ENCODE results near the gene IL1RAP. TPM values are rescaled to one million over a fixed set of nuclear protein-coding genes. Genes with fewer than 3 reads are reported as not detected.

IL1RAP gene
- total and polyA plus RNA-seq, 8 donors, result 20.1 to 32.5 (median 21.0) TPM

DNA sequence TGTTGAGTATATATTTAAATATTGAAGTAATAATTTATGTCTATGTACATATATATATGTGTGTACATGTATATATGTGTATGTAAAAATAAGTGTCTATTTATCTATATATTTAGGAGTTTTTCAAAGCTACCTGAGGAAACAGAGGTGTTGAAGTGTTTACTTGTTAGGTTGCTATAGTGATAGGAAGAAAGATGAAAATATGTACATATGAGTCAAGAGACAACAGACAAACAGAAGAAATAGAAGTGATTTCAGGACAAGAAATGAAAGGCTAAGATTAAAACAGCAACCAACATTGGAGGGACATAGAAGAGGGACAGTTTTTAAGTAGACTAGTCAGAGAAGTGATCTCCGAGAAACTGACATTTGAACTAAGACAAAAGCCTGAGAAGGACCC lies 11.1 kb downstream of the IL1RAP start:
- H3K4me3 ChIP-seq, result no peak overlapping the region
- TF ChIP-seq, protein P1, sequence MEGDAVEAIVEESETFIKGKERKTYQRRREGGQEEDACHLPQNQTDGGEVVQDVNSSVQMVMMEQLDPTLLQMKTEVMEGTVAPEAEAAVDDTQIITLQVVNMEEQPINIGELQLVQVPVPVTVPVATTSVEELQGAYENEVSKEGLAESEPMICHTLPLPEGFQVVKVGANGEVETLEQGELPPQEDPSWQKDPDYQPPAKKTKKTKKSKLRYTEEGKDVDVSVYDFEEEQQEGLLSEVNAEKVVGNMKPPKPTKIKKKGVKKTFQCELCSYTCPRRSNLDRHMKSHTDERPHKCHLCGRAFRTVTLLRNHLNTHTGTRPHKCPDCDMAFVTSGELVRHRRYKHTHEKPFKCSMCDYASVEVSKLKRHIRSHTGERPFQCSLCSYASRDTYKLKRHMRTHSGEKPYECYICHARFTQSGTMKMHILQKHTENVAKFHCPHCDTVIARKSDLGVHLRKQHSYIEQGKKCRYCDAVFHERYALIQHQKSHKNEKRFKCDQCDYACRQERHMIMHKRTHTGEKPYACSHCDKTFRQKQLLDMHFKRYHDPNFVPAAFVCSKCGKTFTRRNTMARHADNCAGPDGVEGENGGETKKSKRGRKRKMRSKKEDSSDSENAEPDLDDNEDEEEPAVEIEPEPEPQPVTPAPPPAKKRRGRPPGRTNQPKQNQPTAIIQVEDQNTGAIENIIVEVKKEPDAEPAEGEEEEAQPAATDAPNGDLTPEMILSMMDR (IDR thresholded peaks at IDR 0.05), result no peak
- H3K27me3 ChIP-seq, result no peaks in the 10 kb centered on the region
- intact Hi-C loops (cut with DNase I), result no loop called here
- DNase-seq (no peak), ATAC-seq (no peak)
- H3K36me3 ChIP-seq, result peaks cover 0 to 3% of the 10 kb centered on the region in 2 donors
- peaks cover 0 to 19% of the 10 kb centered on the region in 2 donors for H3K4me1 ChIP-seq
- H3K9me3 ChIP-seq, result no peaks in the 10 kb centered on the region
- no peak overlapping the region for H3K27ac ChIP-seq

DNA sequence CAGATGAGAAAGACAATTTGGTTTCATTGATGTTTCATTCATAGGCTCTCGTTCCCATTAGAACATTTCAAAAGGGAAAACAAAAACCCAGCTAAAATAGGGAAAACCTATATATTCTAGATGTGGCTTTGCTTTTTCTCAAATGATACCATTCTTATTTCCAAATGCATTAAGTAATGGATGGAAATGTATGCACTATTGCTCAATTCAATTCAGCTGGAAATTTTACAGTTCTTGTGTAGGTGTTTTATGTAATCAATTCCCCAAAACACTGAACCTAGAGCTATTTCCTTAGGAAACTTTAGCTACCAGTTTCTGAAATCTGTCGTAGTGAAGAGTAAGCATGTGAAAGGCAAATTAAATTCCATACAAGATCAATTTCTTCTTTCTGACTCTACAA lies 11.7 kb downstream of the IL1RAP start:
- intact Hi-C loops (cut with DNase I), result no loop called here
- TF ChIP-seq, protein P1 (IDR thresholded peaks at IDR 0.05), result no peak
- no peaks in the 10 kb centered on the region for H3K9me3 ChIP-seq
- H3K36me3 ChIP-seq, result peaks cover 0 to 3% of the 10 kb centered on the region in 2 donors
- no peak overlapping the region for H3K4me3 ChIP-seq
- peaks cover 0 to 19% of the 10 kb centered on the region in 2 donors for H3K4me1 ChIP-seq
- DNase-seq, result no peak
- H3K27me3 ChIP-seq, result no peaks in the 10 kb centered on the region
- no peak for ATAC-seq
- no peak overlapping the region for H3K27ac ChIP-seq

DNA sequence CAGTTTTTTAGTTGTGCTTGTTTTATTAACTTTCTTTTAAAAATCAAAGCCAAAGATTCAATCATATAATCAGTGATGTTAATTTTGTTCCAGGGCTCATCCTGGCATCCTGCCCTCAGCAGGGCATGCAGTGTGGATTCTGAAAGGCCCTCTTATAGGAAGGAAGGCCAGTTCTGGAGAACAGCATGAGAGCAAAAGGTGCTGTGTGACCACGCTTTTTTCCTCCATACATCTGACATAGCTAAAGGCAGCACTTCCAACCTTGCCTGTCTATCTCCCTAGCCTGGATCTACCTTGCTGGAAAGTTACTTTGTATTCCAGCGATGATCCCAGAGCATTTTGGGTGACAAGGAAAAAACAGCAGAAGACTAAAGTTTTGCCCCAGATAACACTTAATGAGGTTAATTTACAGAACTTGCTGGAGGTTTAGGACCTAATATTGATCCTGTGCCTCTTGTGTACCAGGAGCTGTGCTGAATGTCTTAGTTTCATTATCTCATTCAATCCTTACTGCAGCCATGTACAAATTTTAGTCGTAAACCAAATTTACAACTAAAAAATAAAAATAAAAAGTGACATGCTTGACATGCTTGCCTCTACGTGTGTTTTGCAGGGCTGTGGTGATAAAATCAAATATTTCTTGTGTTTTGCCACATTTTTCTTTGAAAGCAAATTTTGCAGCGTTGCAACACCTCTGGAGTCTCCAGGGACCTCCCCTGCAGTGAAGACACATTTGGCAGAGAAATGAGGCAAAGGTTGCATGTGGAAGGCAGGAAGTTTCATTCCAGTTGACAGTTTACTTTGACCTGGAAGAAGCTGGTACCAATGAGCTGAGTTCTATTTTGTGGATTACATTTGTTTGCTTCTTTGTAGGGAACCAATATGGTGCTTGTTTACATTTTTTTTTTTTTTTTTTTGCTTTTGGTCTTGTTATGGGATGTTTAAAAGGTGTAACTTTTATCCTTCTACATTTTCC lies 13.2 kb downstream of the IL1RAP start:
- Histone ChIP-seq H3K27me3 (no peaks in the 10 kb centered on the region), H3K4me3 (no peak overlapping the region), H3K36me3 (peaks cover 0 to 3% of the 10 kb centered on the region in 2 donors), H3K9me3 (no peaks in the 10 kb centered on the region), H3K27ac (no peak overlapping the region), H3K4me1 (peaks cover 0 to 19% of the 10 kb centered on the region in 2 donors)
- intact Hi-C loops (cut with DNase I), result no loop called here
- TF ChIP-seq, protein P1 (IDR thresholded peaks at IDR 0.05), result no peak
- no peak for DNase-seq
- no peak for ATAC-seq

DNA sequence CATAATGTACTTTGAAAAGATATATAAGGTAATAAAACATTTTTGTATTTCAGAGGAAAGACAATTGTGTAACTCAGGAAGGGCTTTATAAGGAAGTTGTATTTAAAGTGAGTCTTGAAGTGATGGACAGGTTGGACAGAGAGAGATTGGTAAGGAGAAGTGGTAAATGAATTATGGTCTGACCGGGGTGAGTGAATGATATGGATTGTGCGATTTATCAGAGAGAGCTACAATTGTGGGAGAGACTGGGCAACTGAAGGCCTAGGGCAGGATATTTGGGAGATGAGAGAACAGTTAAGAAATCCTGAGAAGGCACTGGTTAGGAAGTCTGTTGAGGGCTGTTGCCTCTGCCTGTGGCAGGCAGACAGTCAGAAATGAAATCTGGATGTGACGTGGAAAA lies 14.8 kb downstream of the IL1RAP start:
- intact Hi-C loops (cut with DNase I), result no loop called here
- Histone ChIP-seq H3K4me1 (peaks cover 1 to 34% of the 10 kb centered on the region in 2 donors), H3K36me3 (peaks cover 0 to 3% of the 10 kb centered on the region in 2 donors), H3K27ac (no peak overlapping the region), H3K27me3 (no peaks in the 10 kb centered on the region), H3K9me3 (no peaks in the 10 kb centered on the region), H3K4me3 (no peak overlapping the region)
- no peak for DNase-seq
- TF ChIP-seq, protein P1 (IDR thresholded peaks at IDR 0.05), result no peak
- ATAC-seq, result no peak

DNA sequence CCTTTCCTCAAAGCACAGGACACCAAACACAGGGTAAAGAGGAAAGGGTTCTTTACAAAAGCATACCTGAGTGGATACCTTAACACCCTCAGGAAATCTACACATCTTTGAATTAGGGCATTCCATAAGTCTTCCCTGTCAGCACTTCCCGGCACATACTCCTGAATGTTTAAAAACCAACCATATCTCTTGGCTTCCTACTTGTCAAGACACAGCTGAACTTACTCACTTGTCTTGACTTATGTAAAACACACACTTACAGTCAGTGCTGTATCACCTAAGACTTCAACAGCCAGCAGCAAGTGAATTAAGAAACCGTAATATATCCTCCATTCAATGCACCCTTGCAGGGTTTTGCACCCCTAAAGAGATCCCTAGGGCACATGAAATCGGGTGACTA lies 17.5 kb downstream of the IL1RAP start:
- H3K9me3 ChIP-seq, result no peaks in the 10 kb centered on the region
- H3K27ac ChIP-seq, result no peak overlapping the region
- TF ChIP-seq, protein P1 (IDR thresholded peaks at IDR 0.05), result no peak
- no peaks in the 10 kb centered on the region for H3K27me3 ChIP-seq
- peaks cover 0 to 3% of the 10 kb centered on the region in 2 donors for H3K36me3 ChIP-seq
- DNase-seq (no peak), ATAC-seq (no peak)
- H3K4me1 ChIP-seq, result peaks cover 15 to 39% of the 10 kb centered on the region in 2 donors
- H3K4me3 ChIP-seq, result no peak overlapping the region
- intact Hi-C loops (cut with DNase I), result no loop called here

Measured in left lung (tissue), 10 donors.